PC-9 (cell line): Measurements from ENCODE around the gene LDHD. TPM values are rescaled to one million over a fixed set of nuclear protein-coding genes. Genes with fewer than 3 reads are reported as not detected.

ENCODE experiments used
- total RNA-seq: library from RNA; stranded (reverse); gene quantifications from 2 replicates; pipeline ENCODE4 v1.2.3, GENCODE V29; 2021

LDHD gene
- total RNA-seq, 1 experiment from 2014 or later, result 1.3 TPM

Other genes with a start within 250 kb of the LDHD start
- 97.0 and 97.1 TPM in 2 replicates for gene WDR59, start 131.7 kb downstream of the LDHD start, total RNA-seq
- 64.4 and 79.3 TPM in 2 replicates for gene ZNRF1, start 117.8 kb downstream of the LDHD start, total RNA-seq
- gene ZFP1, start 31.7 kb upstream of the LDHD start, total RNA-seq, result 10.9 and 16.9 TPM in 2 replicates
- not detected in 2 replicates for gene CTRB2, start 90.4 kb upstream of the LDHD start, total RNA-seq
- not detected in 2 replicates for gene CTRB1, start 102.2 kb upstream of the LDHD start, total RNA-seq
- 53.9 and 62.5 TPM in 2 replicates for gene BCAR1, start 134.8 kb upstream of the LDHD start, total RNA-seq